ENCODE data around the gene GPR3.

GRCh38 chr1:27349784-27350662, 42.4 kb upstream of the GPR3 start:
- TF ChIP-seq CTCF (conservative IDR thresholded peaks at IDR 0.05; ENCODE audit: low read length): no peak
- no peak for TF ChIP-seq EZH2phosphoT487 (IDR thresholded peaks at IDR 0.05; ENCODE audit: borderline replicate concordance)
